Measurements from ENCODE around the gene PDZD7. TPM values are rescaled to one million over a fixed set of nuclear protein-coding genes. Genes with fewer than 3 reads are reported as not detected.

Gene PDZD7
- total and polyA plus RNA-seq, 2 of the 8 experiments (the other 6 are each of a cell fraction or from before 2014, with no cell fraction given), result 0.88 to 1.6 TPM

GRCh38 chr10:101070098-101070497 is 39.2 kb upstream of the PDZD7 start:
- Histone ChIP-seq H4K8ac (ENCODE audit: extremely low read depth, insufficient read depth, low read length) (no peak overlapping the region), H3K4ac (replicated peaks; ENCODE audit: insufficient read length, low read depth, low read length) (no peak overlapping the region), H3K27me3 (replicated peaks in 1 of 4; ENCODE audit: control insufficient read depth in 3 of 4, extremely low read depth in 1 of 4, insufficient read depth in 3 of 4, low read length in 3 of 4) (peaks cover 22 to 59% (median 48%) of the 10 kb centered on the region in 4 experiments), H3K4me3 (ENCODE audit: extremely low read depth in 1 of 4, insufficient read depth in 2 of 4, low read depth in 3 of 4, low read length in 4 of 4) (no peak overlapping the region), H2AFZ (ENCODE audit: low read length) (no peak overlapping the region), H2AK5ac (ENCODE audit: low read depth, low read length) (no peak overlapping the region), H4K5ac (ENCODE audit: insufficient read length, low read depth, low read length) (no peak overlapping the region), H3K23ac (ENCODE audit: insufficient read length) (no peak overlapping the region), H3K23me2 (ENCODE audit: low read depth, low read length) (peaks cover 15% of the 10 kb centered on the region; the same call in 1 of the 2 replicates), H2BK120ac (replicated peaks; ENCODE audit: low read depth, low read length) (no peak overlapping the region), H3K27ac (ENCODE audit: low read depth, low read length) (no peak overlapping the region), H3K56ac (replicated peaks; ENCODE audit: insufficient read length, low read depth, low read length) (no peak overlapping the region), H3K14ac (ENCODE audit: insufficient read length) (no peak overlapping the region), H3K9ac (replicated peaks in 1 of 4; ENCODE audit: extremely low read depth in 1 of 4, low read depth in 3 of 4, low read length in 3 of 4) (no peak overlapping the region), H4K91ac (replicated peaks; ENCODE audit: insufficient read length, low read length) (no peak overlapping the region), H3K36me3 (ENCODE audit: control insufficient read depth in 2 of 4, insufficient read depth in 4 of 4, low read length in 3 of 4) (no peaks in the 10 kb centered on the region), H4K20me1 (replicated peaks in 1 of 2; ENCODE audit: control insufficient read depth in 1 of 2, insufficient read depth in 2 of 2, low read length in 2 of 2) (peaks cover 0 to 4% of the 10 kb centered on the region in 2 experiments), H2BK5ac (ENCODE audit: low read depth, low read length) (no peak overlapping the region), H3K79me1 (ENCODE audit: low read depth, low read length) (no peaks in the 10 kb centered on the region), H3K4me2 (ENCODE audit: insufficient read depth in 1 of 2, low read depth in 2 of 2, low read length in 2 of 2) (no peak overlapping the region), H3K79me2 (ENCODE audit: control insufficient read depth in 1 of 2, insufficient read depth in 2 of 2, low read length in 2 of 2) (no peaks in the 10 kb centered on the region), H3K9me3 (ENCODE audit: insufficient read depth in 2 of 2, low read depth in 1 of 2, low read length in 1 of 2) (no peaks in the 10 kb centered on the region), H3K18ac (ENCODE audit: extremely low read depth, low read length) (no peak overlapping the region), H3K4me1 (replicated peaks in 1 of 4; ENCODE audit: control insufficient read depth in 3 of 4, insufficient read depth in 4 of 4, low read length in 3 of 4) (peaks cover 4 to 19% (median 8%) of the 10 kb centered on the region in 4 experiments), H2BK15ac (ENCODE audit: low read length) (no peak overlapping the region), H2BK20ac (ENCODE audit: low read length) (no peak overlapping the region), H2BK12ac (ENCODE audit: low read depth, low read length) (peak overlapping the region; percentile 27; the same call in 1 of the 2 replicates)
- no peak for FAIRE-seq
- CTCF ChIA-PET (ENCODE audit: partially characterized antibody), result interaction anchor here (0.6 to 59.5 kb wide), 9 partner anchors 4 to 1045 kb away, joined by 3 to 2176 read pairs (median 15); partner anchors contain the start of genes KAZALD1, PDZD7 and SFXN3
- WGBS, 2 experiments (ENCODE audit: extremely low coverage in 1 of 2, insufficient coverage in 1 of 2, insufficient read length in 1 of 2, insufficient replicate concordance in 2 of 2, low coverage in 1 of 2, low lambda C conversion rate in 2 of 2, missing lambda C conversion rate in 1 of 2), result 86% methylated on average over 3 of the region's 3 CpGs; no CpG with 5 or more reads in 1 of the 2 experiments
- POLR2A ChIA-PET (ENCODE audit: partially characterized antibody), result interaction anchor here (0.9 kb wide), 1 partner anchor 9 kb away, joined by 3 read pairs; no protein-coding TSS in a partner anchor
- DNase-seq (ENCODE audit: low read depth in 1 of 2, low spot score in 2 of 2), result no peak
- TF ChIP-seq BRCA1 (IDR thresholded peaks at IDR 0.05; ENCODE audit: low read depth, low read length) (no peak), JUN (IDR thresholded peaks at IDR 0.05; ENCODE audit: low read depth, low read length) (no peak), SIN3A (conservative IDR thresholded peaks at IDR 0.05 in 1 of 2, IDR thresholded peaks at IDR 0.05 in 1 of 2; ENCODE audit: low read depth in 1 of 2, low read length in 2 of 2) (no peak), RNF2 (IDR thresholded peaks at IDR 0.05; ENCODE audit: borderline replicate concordance, low read depth, low read length, missing control alignments, poor library complexity, severe bottlenecking) (no peak), BCL11A (IDR thresholded peaks at IDR 0.05; ENCODE audit: low read depth in 2 of 2, low read length in 2 of 2) (no peak), POLR2A (IDR thresholded peaks at IDR 0.05; ENCODE audit: control extremely low read depth in 1 of 2, low read depth in 2 of 2, low read length in 2 of 2) (no peak), CBX8 (IDR thresholded peaks at IDR 0.05; ENCODE audit: borderline replicate concordance, low read depth, low read length) (no peak), TEAD4 (IDR thresholded peaks at IDR 0.05; ENCODE audit: low read depth, low read length) (no peak), POLR2AphosphoS5 (IDR thresholded peaks at IDR 0.05; ENCODE audit: low read depth, low read length) (no peak), MAX (IDR thresholded peaks at IDR 0.05) (no peak), SUZ12 (IDR thresholded peaks at IDR 0.05; ENCODE audit: low read length) (no peak), CREB1 (IDR thresholded peaks at IDR 0.05) (no peak), RAD21 (IDR thresholded peaks at IDR 0.05 in 1 of 2, conservative IDR thresholded peaks at IDR 0.05 in 1 of 2; ENCODE audit: low read depth in 2 of 2, low read length in 2 of 2) (no peak)

Data from H1 (cell line).